GM12864 (cell line): ENCODE measurements around the gene ATP5ME.
A peak's percentile ranks its signal among the peaks of the same experiment; 100 is the strongest.

Source experiments
- DNase-seq: peaks from one replicate; pipeline ENCODE4 v3.0.0-alpha.2; 2011; ENCODE audit warnings: low read depth
- H3K4me3 ChIP-seq: 2 replicates; pipeline ENCODE4 v1.5.1; 2011; ENCODE audit warnings: mild to moderate bottlenecking, low read depth, low read length, control low read depth
- CTCF ChIP-seq: IDR thresholded peaks from 2 replicates; pipeline ENCODE4 v1.5.1; 2011; ENCODE audit warnings: low read depth, mild to moderate bottlenecking, moderate library complexity, low read length, control low read depth, inconsistent platforms; ENCODE audit errors: missing control alignments

Gene ATP5ME

GRCh38 chr4:665751-666435, 8.2 kb downstream of the ATP5ME start:
- TF ChIP-seq CTCF, result no peak
- no peak overlapping the region for H3K4me3 ChIP-seq
- DNase-seq, result no peak

- no peak for DNase-seq
- no peak for TF ChIP-seq CTCF
- H3K4me3 ChIP-seq, result no peak overlapping the region
Measured at GRCh38 chr4:665381-665750, 8.7 kb downstream of the ATP5ME start.

GRCh38 chr4:664713-665231, 9.3 kb downstream of the ATP5ME start:
- no peak for TF ChIP-seq CTCF
- DNase-seq, result no peak
- no peak overlapping the region for H3K4me3 ChIP-seq

- TF ChIP-seq CTCF, result peak; percentile 7
- H3K4me3 ChIP-seq, result peak overlapping the region; percentile 57
- DNase-seq, result no peak
Measured at GRCh38 chr4:663438-664428, 10.3 kb downstream of the ATP5ME start.

- peak overlapping the region; percentile 57 for H3K4me3 ChIP-seq
- no peak for DNase-seq
- TF ChIP-seq CTCF, result no peak
Measured at GRCh38 chr4:663046-663437, 11.0 kb downstream of the ATP5ME start.

GRCh38 chr4:661881-662761, 12.0 kb downstream of the ATP5ME start:
- TF ChIP-seq CTCF, result no peak
- no peak overlapping the region for H3K4me3 ChIP-seq
- DNase-seq, result no peak
